ENCODE measurements around the gene ART1.

The ART1 gene

GRCh38 chr11:3667149-3668035 is 22.5 kb downstream of the ART1 start:
- DNase-seq: no peak

GRCh38 chr11:3669128-3669527 is 24.2 kb downstream of the ART1 start:
- DNase-seq: no peak

- DNase-seq: no peak
These were observed 24.8 kb downstream of the ART1 start for GRCh38 chr11:3669742-3670183.

GRCh38 chr11:3671334-3672254 is 26.7 kb downstream of the ART1 start, which contains the start of gene CHRNA10:
TSS of gene CHRNA10 (minus strand) at chr11:3671384. CDS start at chr11:3671312, 72 bp downstream.
- no peak for DNase-seq

- DNase-seq: no peak
These were observed 29.3 kb downstream of the ART1 start for GRCh38 chr11:3674189-3674588.

GRCh38 chr11:3675971-3676370 is 31.0 kb downstream of the ART1 start:
- no peak for DNase-seq

GRCh38 chr11:3679077-3679476 is 34.1 kb downstream of the ART1 start:
- no peak for DNase-seq

- DNase-seq: no peak
These were observed 38.1 kb downstream of the ART1 start for GRCh38 chr11:3683039-3683438.

GRCh38 chr11:3684129-3684818 is 39.3 kb downstream of the ART1 start:
- DNase-seq: no peak

- DNase-seq: no peak
These were observed 39.9 kb downstream of the ART1 start for GRCh38 chr11:3684819-3685172.

GRCh38 chr11:3685923-3686322 is 41.0 kb downstream of the ART1 start:
- DNase-seq: no peak

GRCh38 chr11:3686751-3687150 is 41.8 kb downstream of the ART1 start:
- DNase-seq: no peak

GRCh38 chr11:3700410-3700809 is 55.5 kb downstream of the ART1 start:
- DNase-seq: no peak

- no peak for DNase-seq
These were observed 56.0 kb downstream of the ART1 start for GRCh38 chr11:3700910-3701309.

GRCh38 chr11:3703383-3703782 is 58.5 kb downstream of the ART1 start:
- no peak for DNase-seq

- no peak for DNase-seq
These were observed 62.2 kb downstream of the ART1 start for GRCh38 chr11:3707176-3707575.

- DNase-seq: no peak
These were observed 65.0 kb downstream of the ART1 start for GRCh38 chr11:3709977-3710376.

GRCh38 chr11:3710485-3711259 is 65.7 kb downstream of the ART1 start:
- no peak for DNase-seq

- DNase-seq: no peak
These were observed 67.3 kb downstream of the ART1 start for GRCh38 chr11:3712274-3712673.

All from cerebellar nuclear complex (tissue), 1 donor.